Thoracic aorta (tissue), 2 donors: ENCODE results near the gene NELL1. TPM values are rescaled to one million over a fixed set of nuclear protein-coding genes. Genes with fewer than 3 reads are reported as not detected.

Experiments used
- ATAC-seq: fragments of 150-250 bp; one replicate; pipeline ENCODE4 v1.8.0; 2017; ENCODE audit warnings: low read depth; ENCODE audit not compliant: insufficient number of reproducible peaks, low FRiP score
- DNase-seq: peaks from one replicate; pipeline ENCODE4 v3.0.0-alpha.2; 2020; ENCODE audit warnings: low spot score
- H3K27ac ChIP-seq, 2 donors: fragments of 200-600 bp; sonication (generic); 1 replicate in 1 of 2; 2 replicates in 1 of 2; pipeline ENCODE4 v1.5.1; 2016; ENCODE audit warnings: mild to moderate bottlenecking in 2 of 2, moderate library complexity in 2 of 2
- H3K27me3 ChIP-seq: fragments of 200-600 bp; sonication (generic); replicated peaks from 2 replicates; pipeline ENCODE4 v1.6.0; 2016; ENCODE audit warnings: mild to moderate bottlenecking; ENCODE audit not compliant: insufficient read depth
- H3K36me3 ChIP-seq: fragments of 200-600 bp; sonication (generic); one replicate; pipeline ENCODE4 v1.5.1; 2016
- H3K4me1 ChIP-seq, 2 donors: fragments of 200-600 bp; sonication (generic); 1 replicate in 1 of 2; 2 replicates in 1 of 2; pipeline versions ENCODE4 v1.5.1 to v1.6.0; 2016; ENCODE audit warnings: low read depth in 2 of 2, mild to moderate bottlenecking in 1 of 2; ENCODE audit not compliant: control insufficient read depth in 1 of 2
- H3K4me3 ChIP-seq: fragments of 200-600 bp; sonication (generic); 2 replicates; pipeline ENCODE4 v1.5.1; 2016; ENCODE audit warnings: mild to moderate bottlenecking
- H3K9me3 ChIP-seq: fragments of 200-600 bp; sonication (generic); 2 replicates; pipeline ENCODE4 v1.5.1; 2016
- total RNA-seq, 2 donors: library from RNA; depleted of rRNA; stranded (reverse); fragments of >200 nt; gene quantifications; one replicate each; pipeline versions ENCODE4 v1.1.0 to v1.2.3, GENCODE V29; 2016
- TF ChIP-seq, protein P1 (sequence below): fragments of 200-600 bp; sonication (generic); IDR thresholded peaks from one replicate; pipeline ENCODE4 v1.5.1; 2019; ENCODE audit warnings: antibody characterized with exemption

NELL1 gene
- total RNA-seq, 2 donors from 2014 or later, result 0.78 TPM; not detected in 1

DNA sequence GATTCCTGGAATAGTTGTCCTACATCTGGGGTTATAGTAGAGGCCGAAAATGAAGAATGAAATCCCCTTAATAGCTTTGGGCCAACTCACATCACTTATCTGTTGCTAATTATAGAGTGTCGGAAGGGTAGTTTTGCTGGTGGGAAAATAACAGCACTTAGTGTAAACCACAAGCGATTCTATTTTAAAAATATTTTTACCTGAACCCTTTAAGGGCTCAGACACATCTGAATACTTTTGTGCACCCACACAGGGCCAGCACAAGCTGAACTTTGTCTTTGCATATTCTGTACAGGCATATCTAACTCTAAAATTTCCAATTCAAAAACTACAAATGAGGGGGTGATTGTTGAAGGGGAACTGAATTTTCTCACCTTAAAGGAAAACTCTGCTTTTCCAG is 42.4 kb upstream of the NELL1 start:
- Histone ChIP-seq H3K27me3 (no peaks in the 10 kb centered on the region), H3K27ac (no peak overlapping the region), H3K4me3 (no peak overlapping the region), H3K9me3 (no peaks in the 10 kb centered on the region), H3K36me3 (no peaks in the 10 kb centered on the region), H3K4me1 (no peaks in the 10 kb centered on the region)
- DNase-seq (no peak), ATAC-seq (no peak)
- TF ChIP-seq, protein P1, sequence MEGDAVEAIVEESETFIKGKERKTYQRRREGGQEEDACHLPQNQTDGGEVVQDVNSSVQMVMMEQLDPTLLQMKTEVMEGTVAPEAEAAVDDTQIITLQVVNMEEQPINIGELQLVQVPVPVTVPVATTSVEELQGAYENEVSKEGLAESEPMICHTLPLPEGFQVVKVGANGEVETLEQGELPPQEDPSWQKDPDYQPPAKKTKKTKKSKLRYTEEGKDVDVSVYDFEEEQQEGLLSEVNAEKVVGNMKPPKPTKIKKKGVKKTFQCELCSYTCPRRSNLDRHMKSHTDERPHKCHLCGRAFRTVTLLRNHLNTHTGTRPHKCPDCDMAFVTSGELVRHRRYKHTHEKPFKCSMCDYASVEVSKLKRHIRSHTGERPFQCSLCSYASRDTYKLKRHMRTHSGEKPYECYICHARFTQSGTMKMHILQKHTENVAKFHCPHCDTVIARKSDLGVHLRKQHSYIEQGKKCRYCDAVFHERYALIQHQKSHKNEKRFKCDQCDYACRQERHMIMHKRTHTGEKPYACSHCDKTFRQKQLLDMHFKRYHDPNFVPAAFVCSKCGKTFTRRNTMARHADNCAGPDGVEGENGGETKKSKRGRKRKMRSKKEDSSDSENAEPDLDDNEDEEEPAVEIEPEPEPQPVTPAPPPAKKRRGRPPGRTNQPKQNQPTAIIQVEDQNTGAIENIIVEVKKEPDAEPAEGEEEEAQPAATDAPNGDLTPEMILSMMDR, result no peak

DNA sequence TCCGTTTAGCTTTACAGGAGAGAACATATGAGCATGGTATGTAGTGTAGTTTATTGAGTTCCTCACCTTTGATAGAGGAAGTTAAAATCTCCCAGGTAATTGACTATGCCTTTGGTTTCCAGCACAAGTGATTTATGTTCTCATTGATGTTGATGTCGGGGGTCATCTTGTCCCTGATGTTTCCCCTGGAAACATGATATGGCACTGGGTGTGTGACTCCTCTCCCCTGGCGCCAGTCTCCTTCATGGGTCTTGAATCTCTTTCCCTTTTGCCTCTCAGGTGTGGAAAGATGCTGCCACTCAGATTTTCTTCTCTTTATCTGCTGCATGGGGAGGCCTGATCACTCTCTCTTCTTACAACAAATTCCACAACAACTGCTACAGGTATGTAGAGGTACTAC is 41.7 kb upstream of the NELL1 start:
- Histone ChIP-seq H3K27me3 (no peaks in the 10 kb centered on the region), H3K4me1 (no peaks in the 10 kb centered on the region), H3K27ac (no peak overlapping the region), H3K36me3 (no peaks in the 10 kb centered on the region), H3K4me3 (no peak overlapping the region), H3K9me3 (no peaks in the 10 kb centered on the region)
- DNase-seq (no peak), ATAC-seq (no peak)
- TF ChIP-seq, protein P1, result no peak

DNA sequence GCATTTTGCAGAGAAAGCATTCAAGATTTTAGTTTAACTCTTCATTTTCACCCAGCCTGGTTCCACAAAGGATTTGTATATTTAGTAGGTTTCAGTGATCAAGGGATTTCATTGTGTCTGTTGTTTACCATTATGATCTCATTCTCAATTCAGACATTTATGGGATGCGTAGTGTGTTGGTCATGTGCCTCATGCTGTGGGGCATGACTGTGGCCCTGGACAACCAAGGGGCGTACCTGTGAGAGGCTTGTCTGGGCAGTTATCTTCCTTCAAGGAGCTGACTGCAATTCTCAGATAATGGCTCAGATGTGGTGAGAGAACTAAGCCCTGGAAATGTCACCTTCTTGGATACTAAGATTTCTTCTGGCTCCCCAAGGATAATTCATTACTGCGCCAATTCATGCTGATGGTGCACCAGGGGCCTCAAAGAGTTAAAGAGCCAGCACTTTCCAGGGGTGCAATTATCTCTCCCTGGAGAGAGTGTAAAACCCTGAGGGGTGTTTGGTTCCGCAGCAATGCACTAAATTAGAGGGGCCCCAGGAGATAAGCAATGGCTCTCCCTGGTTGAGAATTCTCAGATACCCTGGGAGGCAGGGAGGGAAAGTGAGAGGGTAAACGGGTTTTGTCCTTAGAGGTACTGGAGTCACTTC is 37.7 kb upstream of the NELL1 start:
- H3K27ac ChIP-seq, result no peak overlapping the region
- H3K27me3 ChIP-seq, result no peaks in the 10 kb centered on the region
- no peaks in the 10 kb centered on the region for H3K9me3 ChIP-seq
- DNase-seq (no peak), ATAC-seq (no peak)
- no peaks in the 10 kb centered on the region for H3K4me1 ChIP-seq
- no peak overlapping the region for H3K4me3 ChIP-seq
- TF ChIP-seq, protein P1, result no peak
- no peaks in the 10 kb centered on the region for H3K36me3 ChIP-seq

DNA sequence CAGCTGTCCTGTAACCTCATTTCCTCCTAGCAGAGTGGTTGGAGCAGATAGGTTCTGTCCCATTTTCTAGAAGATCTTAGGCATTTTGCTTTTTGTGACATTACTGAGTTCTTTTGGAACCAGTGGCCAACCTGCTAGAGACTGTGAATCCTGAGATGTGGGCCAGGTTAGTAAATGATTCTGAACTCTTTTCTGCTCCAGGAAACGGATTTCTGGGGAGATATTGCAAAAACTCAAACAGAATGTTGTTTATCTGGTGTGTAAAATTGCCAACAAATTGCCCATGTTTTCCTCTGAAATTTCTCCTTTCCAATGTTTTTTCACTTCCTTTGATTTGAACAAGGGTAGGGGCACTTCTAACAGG is 37.2 kb upstream of the NELL1 start:
- Histone ChIP-seq H3K27ac (no peak overlapping the region), H3K4me1 (no peaks in the 10 kb centered on the region), H3K4me3 (no peak overlapping the region), H3K27me3 (no peaks in the 10 kb centered on the region), H3K36me3 (no peaks in the 10 kb centered on the region), H3K9me3 (no peaks in the 10 kb centered on the region)
- TF ChIP-seq, protein P1, result no peak
- ATAC-seq (no peak), DNase-seq (no peak)

DNA sequence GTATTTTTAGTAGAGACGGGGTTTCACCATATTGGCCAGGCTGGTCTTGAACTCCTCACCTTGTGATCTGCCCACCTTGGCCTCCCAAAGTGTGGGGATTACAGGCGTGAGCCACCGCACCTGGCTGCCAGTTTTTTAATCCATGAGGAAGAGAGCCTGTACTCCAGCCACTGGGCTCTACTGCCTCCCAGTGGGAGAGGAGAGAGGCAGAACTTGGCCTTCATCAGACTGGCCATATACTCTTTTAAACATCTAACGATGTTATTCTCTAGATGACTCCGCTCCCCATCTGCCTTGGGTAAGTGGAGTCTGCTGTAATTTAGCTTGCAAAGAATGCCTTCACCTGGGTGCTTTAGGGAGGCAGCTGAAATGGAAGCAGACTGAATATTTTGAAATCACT is 35.3 kb upstream of the NELL1 start:
- Histone ChIP-seq H3K4me3 (no peak overlapping the region), H3K27ac (no peak overlapping the region), H3K36me3 (no peaks in the 10 kb centered on the region), H3K27me3 (no peaks in the 10 kb centered on the region), H3K4me1 (no peaks in the 10 kb centered on the region), H3K9me3 (no peaks in the 10 kb centered on the region)
- TF ChIP-seq, protein P1, result no peak
- DNase-seq (no peak), ATAC-seq (no peak)
